OCI-M1 (cell line): ENCODE data around the gene SF3A2.

ENCODE experiments used
- DNase-seq: peaks from one replicate; lab custom pipeline; 2025; lab: John Stamatoyannopoulos, UW

Gene SF3A2

DNA sequence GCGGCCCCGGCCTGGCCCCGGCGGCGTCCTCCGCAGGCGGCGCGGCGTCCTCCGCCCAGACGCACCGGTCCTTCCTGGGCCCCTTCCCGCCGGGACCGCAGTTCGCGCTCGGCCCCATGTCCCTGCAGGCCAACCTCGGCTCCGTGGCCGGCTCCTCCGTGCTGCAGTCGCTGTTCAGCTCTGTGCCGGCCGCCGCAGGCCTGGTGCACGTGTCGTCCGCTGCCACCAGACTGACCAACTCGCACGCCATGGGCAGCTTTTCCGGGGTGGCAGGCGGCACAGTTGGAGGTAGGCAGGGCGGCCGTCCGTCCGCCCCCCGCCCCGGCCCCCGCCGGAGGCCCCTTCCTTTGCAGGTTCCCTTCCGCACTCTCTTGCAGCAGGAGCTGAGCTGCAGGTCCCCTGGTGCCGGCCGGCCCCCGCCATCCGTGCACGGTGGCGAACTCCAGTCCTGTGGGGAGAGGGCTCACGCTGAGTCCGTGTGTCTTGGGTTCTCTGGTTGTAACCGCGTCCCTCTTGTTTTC is 9.7 kb upstream of the SF3A2 start:
- no peak for DNase-seq

- no peak for DNase-seq
These were observed 9.0 kb upstream of the SF3A2 start for GRCh38 chr19:2227415-2228156.

DNA sequence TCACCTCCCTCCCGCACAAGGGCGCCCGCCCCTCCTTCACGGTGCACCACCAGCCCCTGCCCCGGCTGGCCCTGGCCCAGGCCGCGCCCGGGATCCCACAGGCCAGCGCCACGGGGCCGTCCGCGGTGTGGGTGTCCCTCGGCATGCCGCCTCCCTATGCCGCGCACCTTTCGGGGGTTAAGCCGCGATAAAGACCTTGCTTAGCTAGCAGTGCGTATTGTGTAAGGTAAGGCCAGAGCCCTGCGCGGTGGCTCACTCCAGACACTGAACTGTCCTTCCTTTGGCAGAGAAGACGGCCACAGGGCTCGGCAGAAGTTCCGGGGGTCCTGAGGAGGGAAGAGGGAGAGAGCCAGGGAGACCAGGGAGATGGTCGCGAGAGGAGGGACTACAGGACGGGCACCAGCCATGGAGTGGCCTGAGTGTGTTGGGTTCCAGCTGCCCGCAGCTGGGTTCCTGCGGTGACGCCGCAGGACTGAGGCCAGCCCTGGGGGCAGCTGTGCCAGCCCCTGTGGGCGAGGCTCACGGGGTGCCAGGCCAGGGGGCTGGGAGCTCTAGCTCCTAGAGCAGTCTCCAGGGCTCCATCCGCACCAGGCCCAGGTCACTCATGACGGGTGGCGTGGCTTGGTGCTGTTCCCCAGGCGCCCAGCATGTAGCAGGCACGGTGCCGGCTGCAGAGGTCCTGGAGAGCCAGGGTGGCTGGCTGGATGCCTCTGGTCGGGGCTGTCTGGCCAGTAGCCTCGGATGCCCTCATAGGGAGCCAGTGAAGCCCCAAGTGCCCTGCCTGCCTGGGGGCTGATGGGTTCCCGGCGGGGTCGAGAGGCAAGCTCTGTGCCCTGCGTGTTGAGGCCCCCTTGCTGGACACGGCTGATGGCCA is 8.2 kb upstream of the SF3A2 start:
- no peak for DNase-seq

GRCh38 chr19:2229103-2230032 is 7.3 kb upstream of the SF3A2 start:
- DNase-seq: no peak

DNA sequence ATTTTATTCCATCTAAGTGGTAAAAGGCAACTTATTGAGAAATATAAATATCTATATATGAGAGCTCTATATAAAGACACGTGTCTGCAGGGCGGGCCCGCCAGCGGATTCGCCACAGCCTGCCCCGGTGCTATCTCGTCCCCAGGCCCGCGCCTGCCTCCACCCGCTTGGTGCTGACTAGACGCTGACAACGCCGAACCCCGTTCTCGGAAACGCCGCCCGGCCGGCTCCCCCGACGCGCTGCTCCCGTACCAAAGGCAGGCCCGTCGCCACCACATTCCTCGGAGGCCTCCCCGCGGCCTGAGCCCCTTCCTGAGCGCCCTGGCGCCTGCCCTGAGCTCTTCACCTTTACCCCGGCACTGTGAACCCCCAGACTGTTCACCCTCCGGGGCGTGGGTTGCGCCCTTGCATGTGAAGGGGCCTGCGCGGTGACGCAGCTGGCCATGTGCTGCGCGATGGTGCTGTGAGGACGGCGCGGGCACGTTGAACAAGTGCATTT is 6.5 kb upstream of the SF3A2 start:
- DNase-seq: no peak

DNA sequence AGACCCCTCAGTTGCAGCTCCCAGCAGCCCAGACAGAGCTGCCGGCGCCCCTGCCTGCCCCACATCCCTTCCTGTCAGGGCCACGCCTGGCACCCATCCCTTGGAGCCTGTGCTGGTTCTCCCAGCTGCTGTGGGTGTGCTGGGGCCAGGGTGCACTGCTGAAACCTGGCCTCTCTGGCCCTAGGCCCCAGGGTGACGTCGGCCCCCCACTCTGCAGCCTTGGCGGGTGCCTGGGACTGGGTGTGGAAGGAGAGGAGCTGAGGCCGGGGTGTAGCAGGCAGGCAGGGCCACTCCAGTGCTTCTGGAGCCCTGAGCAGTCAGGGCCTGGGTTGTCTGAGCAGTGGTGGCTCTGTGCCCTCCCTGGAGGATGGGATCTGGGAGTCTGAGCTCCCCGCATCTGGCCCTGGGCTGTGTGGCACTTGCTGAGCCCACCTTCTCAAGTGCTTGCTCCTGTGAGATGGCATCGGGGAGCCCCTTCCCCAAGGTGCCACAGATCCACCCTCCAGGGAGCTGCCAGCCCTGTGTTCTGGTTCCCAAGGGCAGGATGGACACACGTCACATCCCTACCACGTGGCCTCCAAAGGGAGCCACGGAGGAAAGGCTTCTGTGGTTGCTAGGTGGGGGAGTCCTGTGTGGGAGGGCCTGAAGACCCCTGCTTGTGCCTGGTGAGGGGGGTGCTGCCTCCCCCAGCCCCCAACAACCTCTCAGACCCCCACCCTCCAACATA is 5.7 kb upstream of the SF3A2 start:
- peak; percentile 0 for DNase-seq

DNA sequence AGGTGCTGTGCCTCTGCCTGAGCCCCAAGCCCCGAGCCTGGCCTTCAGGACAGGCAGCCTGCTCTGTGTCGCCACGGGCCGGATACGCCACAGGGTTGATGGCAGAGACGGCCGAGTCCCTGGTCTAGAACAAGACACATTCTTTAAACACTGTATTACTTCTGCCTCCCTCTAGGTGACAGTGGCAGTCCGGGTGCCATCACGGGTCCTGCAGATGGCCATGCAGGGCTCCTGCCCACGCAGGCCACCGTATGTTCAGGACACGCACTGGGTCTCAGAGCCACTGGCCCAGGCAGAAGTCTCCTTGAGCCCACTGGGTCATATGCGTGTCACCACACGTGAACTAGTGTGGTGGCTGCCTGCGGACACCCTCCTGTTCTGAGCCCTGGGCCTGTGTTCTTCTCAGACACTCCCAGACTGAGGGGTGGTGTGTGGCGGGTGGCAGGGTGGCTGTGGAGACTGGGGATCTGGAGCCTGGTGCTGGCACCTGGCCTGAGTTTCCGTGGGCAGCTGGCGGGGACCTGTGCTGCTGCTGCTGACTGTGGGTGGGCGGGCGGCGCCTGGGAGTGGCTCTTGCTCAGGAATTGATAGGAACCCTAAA is 4.9 kb upstream of the SF3A2 start:
- no peak for DNase-seq

GRCh38 chr19:2232286-2233151 is 4.1 kb upstream of the SF3A2 start:
- no peak for DNase-seq

DNA sequence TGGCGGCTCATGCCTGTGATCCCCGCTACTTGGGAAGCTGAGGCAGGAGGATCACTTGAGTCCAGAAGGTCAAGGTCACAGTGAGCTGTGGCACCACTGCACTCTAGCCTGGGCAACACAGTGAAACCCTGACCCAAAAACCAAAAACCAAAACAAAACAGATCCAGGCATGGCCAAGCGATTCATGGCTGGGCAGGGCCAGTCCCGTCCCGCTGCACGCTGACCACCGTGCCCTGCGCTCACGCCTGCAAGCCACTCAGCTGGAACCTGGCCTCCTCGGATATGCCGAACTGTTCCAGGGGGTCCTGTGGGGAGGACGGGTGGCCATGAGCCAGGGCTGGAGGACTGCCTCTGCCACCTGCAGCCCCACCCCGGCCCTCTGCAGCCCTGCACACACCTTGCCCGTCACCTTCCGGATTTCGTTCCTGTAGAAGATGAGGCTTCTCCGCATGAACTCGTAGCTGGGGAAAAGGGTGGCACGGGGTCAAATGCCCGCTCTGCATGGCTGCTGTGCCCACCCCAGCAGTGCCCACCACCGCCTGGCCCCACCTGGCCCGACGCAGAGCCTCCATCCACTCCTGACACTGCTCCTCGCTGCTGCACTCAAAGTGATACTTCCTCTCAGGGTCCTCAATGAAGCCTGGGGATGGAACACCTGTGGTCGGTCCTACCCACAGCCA is 2.9 kb upstream of the SF3A2 start:
- no peak for DNase-seq

- DNase-seq: no peak
These were observed 1.6 kb upstream of the SF3A2 start for GRCh38 chr19:2234996-2235380.

GRCh38 chr19:2235381-2236063 is 1.1 kb upstream of the SF3A2 start:
- DNase-seq: peak; percentile 9

DNA sequence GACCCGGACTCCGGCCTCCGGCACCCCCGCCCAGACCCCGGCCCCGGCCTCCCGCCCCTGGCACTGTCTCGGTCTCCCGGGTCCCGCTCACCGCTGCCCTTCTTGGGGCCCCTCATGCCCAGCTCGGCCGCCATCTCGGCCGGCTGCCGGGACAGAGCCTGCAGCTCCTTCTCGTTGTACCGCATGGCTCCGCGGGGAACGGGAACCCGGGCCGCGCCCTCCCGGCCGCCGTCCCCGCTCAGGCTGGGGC is 635 bp upstream of the SF3A2 start:
- no peak for DNase-seq

DNA sequence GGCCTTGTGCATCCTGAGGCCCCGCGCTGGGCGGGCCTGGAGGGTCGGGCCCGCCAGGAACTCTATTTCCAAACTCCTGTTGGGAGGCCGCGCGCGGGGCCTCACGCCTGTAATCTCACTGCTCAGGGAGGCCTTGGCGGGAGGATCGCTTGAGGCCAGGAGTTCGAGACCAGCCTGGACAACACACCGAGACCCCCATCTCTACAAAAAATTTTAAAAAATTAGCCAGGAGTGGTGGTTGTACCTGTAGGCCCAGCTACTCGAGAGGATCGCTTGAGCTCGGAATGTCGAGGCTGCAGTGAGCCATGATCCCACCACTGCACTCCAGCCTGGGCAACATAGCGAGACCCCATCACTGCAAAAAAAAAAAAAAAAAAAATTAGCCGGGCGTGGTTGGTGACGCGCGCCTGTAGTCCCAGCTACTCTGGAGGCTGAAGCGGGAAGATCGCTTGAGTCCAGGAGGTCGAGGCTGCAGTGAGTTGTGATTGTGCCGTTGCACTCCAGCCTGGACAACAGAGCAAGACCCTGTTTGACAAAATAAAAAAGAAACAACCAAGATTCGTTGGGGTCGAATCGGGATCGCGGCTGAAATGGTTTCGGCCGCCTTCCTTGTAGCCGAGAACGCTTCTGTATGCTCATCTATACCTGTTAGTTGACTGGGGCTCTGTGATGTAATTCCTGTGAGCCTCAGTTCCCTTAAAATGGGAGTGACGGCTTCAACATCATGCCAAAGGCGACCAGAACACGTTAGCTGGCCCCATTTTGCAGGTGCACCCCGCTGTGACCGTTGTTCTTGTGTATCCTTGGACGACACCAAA is 636 bp downstream of the SF3A2 start:
- DNase-seq: no peak

DNA sequence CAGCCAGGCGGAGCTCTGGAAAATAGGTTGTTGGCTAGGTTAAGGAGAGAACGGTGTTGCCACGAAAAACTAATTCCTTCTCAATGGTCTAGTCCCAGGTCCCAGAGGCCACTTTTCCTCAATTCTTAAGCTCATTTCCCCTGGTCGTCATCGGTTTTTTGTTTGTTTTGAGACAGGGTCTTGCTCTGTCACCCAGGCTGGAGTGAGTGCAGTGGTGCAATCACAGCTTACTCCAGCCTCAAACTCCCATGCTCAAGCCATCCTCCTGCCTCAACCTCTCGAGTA is 1.2 kb downstream of the SF3A2 start:
- DNase-seq: no peak

DNA sequence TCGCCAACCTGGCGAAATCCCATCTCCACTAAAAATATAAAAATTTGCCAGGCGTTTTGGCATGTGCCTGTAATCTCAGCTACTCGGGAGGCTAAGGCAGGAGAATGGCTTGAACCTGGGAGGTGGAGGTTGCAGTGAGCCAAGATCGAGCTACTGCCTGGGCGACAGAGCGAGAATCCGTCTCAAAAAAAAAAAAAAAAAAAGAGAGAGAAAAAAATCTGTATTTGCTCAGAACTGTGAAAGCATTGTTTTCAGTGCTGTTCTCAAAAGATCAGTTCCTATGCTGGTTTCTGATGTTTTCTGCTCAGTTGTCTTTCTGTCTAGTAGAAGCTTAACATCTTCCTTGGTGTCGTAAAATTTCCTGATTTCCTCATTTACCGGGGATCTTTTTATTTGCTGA is 2.5 kb downstream of the SF3A2 start:
- peak; percentile 38 for DNase-seq

GRCh38 chr19:2239771-2240770 is 3.4 kb downstream of the SF3A2 start:
- DNase-seq: peak; percentile 70
